ENCODE measurements around the gene EYS. TPM values are rescaled to one million over a fixed set of nuclear protein-coding genes. Genes with fewer than 3 reads are reported as not detected.
A peak's percentile ranks its signal among the peaks of the same experiment; 100 is the strongest.

EYS gene
- total RNA-seq, 3 donors from 2014 or later = 1.3 to 2.9 TPM; not detected in 1

- TF ChIP-seq, protein P1, sequence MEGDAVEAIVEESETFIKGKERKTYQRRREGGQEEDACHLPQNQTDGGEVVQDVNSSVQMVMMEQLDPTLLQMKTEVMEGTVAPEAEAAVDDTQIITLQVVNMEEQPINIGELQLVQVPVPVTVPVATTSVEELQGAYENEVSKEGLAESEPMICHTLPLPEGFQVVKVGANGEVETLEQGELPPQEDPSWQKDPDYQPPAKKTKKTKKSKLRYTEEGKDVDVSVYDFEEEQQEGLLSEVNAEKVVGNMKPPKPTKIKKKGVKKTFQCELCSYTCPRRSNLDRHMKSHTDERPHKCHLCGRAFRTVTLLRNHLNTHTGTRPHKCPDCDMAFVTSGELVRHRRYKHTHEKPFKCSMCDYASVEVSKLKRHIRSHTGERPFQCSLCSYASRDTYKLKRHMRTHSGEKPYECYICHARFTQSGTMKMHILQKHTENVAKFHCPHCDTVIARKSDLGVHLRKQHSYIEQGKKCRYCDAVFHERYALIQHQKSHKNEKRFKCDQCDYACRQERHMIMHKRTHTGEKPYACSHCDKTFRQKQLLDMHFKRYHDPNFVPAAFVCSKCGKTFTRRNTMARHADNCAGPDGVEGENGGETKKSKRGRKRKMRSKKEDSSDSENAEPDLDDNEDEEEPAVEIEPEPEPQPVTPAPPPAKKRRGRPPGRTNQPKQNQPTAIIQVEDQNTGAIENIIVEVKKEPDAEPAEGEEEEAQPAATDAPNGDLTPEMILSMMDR (IDR thresholded peaks at IDR 0.05) = no peak
- no peak for TF ChIP-seq POLR2AphosphoS5 (IDR thresholded peaks at IDR 0.05)
- no peak for TF ChIP-seq POLR2A (IDR thresholded peaks at IDR 0.05)
- intact Hi-C loops (cut with DNase I; ENCODE audit: low total_unique reads) = no loop called here
These were observed 2023.9 kb downstream of the EYS start for GRCh38 chr6:63683071-63683603.

DNA sequence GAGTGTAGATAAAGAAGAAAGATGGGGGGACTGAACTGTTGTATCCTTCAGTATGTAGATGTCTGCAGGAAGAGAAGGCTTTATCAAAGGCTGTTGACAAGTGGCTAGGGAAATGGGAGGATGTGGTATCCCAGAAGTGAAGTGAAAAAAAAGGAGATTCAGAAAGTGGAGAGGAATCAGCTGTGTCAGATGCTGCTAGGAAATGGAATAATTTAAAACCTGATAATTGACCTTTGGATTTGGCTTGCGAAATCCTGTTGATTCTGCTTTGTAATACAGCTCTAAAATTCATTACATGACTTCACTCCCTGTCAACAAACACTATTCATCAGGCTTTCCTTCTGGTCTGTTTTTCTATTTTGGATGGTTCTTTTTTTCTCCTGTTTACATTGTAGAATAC is 2029.7 kb downstream of the EYS start:
- DNase-seq (ENCODE audit: low spot score in 2 of 2) = no peak
- Histone ChIP-seq H3K36me3 (no peaks in the 10 kb centered on the region), H3K27me3 (no peaks in the 10 kb centered on the region), H3K27ac (no peak overlapping the region), H3K9me3 (no peaks in the 10 kb centered on the region), H3K4me3 (no peak overlapping the region), H3K4me1 (peaks cover 0 to 3% of the 10 kb centered on the region in 2 donors)
- TF ChIP-seq POLR2AphosphoS5 (IDR thresholded peaks at IDR 0.05) (no peak), POLR2A (IDR thresholded peaks at IDR 0.05) (no peak)
- TF ChIP-seq, protein P1 (IDR thresholded peaks at IDR 0.05) = no peak
- intact Hi-C loops (cut with DNase I; ENCODE audit: low total_unique reads) = no loop called here

More at GRCh38 chr6:63683071-63683603, 2023.9 kb downstream of the EYS start:
- H3K27ac ChIP-seq = no peak overlapping the region
- H3K36me3 ChIP-seq = no peaks in the 10 kb centered on the region
- peaks cover 0 to 3% of the 10 kb centered on the region in 2 donors for H3K4me1 ChIP-seq
- no peak for DNase-seq (ENCODE audit: low spot score in 2 of 2)
- no peaks in the 10 kb centered on the region for H3K27me3 ChIP-seq
- H3K9me3 ChIP-seq = no peaks in the 10 kb centered on the region
- H3K4me3 ChIP-seq = no peak overlapping the region

- no peak for DNase-seq (ENCODE audit: low spot score in 2 of 2)
- peak overlapping the region in 1 of 2 donors; percentile 0 for H3K27ac ChIP-seq
- H3K27me3 ChIP-seq = no peaks in the 10 kb centered on the region
- H3K9me3 ChIP-seq = no peaks in the 10 kb centered on the region
- no peaks in the 10 kb centered on the region for H3K4me1 ChIP-seq
- H3K4me3 ChIP-seq = no peak overlapping the region
- TF ChIP-seq POLR2A (IDR thresholded peaks at IDR 0.05) (no peak), POLR2AphosphoS5 (IDR thresholded peaks at IDR 0.05) (no peak)
- TF ChIP-seq, protein P1 (IDR thresholded peaks at IDR 0.05) = no peak
- no peaks in the 10 kb centered on the region for H3K36me3 ChIP-seq
- intact Hi-C loops (cut with DNase I; ENCODE audit: low total_unique reads) = no loop called here
These were observed 2030.5 kb downstream of the EYS start for GRCh38 chr6:63676412-63677114.

GRCh38 chr6:63675138-63675537 is 2031.9 kb downstream of the EYS start:
- no peaks in the 10 kb centered on the region for H3K9me3 ChIP-seq
- no peaks in the 10 kb centered on the region for H3K27me3 ChIP-seq
- no peak for TF ChIP-seq POLR2AphosphoS5 (IDR thresholded peaks at IDR 0.05)
- TF ChIP-seq POLR2A (IDR thresholded peaks at IDR 0.05) = no peak
- TF ChIP-seq, protein P1 (IDR thresholded peaks at IDR 0.05) = no peak
- no peak for DNase-seq (ENCODE audit: low spot score in 2 of 2)
- H3K27ac ChIP-seq = no peak overlapping the region
- intact Hi-C loops (cut with DNase I; ENCODE audit: low total_unique reads) = no loop called here
- H3K4me1 ChIP-seq = no peaks in the 10 kb centered on the region
- no peaks in the 10 kb centered on the region for H3K36me3 ChIP-seq
- H3K4me3 ChIP-seq = no peak overlapping the region

GRCh38 chr6:63674635-63675034 is 2032.4 kb downstream of the EYS start:
- intact Hi-C loops (cut with DNase I; ENCODE audit: low total_unique reads) = no loop called here
- Histone ChIP-seq H3K9me3 (no peaks in the 10 kb centered on the region), H3K36me3 (no peaks in the 10 kb centered on the region), H3K4me1 (no peaks in the 10 kb centered on the region), H3K27ac (no peak overlapping the region), H3K27me3 (no peaks in the 10 kb centered on the region), H3K4me3 (no peak overlapping the region)
- TF ChIP-seq POLR2A (IDR thresholded peaks at IDR 0.05) = no peak
- TF ChIP-seq POLR2AphosphoS5 (IDR thresholded peaks at IDR 0.05) = no peak
- TF ChIP-seq, protein P1 (IDR thresholded peaks at IDR 0.05) = no peak
- no peak for DNase-seq (ENCODE audit: low spot score in 2 of 2)

All from breast epithelium (tissue), 4 donors.